ENCODE measurements around the gene ING4. TPM values are rescaled to one million over a fixed set of nuclear protein-coding genes. Genes with fewer than 3 reads are reported as not detected.

ING4 gene
- total RNA-seq, 1 experiment from 2014 or later: 23.0 TPM

GRCh38 chr12:6620885-6621274, 42.0 kb downstream of the ING4 start (continued):
- TF ChIP-seq AFF4 (CRISPR knock-in tag; IDR thresholded peaks at IDR 0.05; ENCODE audit: borderline replicate concordance): no peak
- TF ChIP-seq TEAD1 (CRISPR knock-in tag; IDR thresholded peaks at IDR 0.05): no peak
- TF ChIP-seq MYBL2 (CRISPR knock-in tag; IDR thresholded peaks at IDR 0.05): no peak
- no peak for TF ChIP-seq ZNF396 (CRISPR knock-in tag; IDR thresholded peaks at IDR 0.05; ENCODE audit: borderline replicate concordance)
- TF ChIP-seq E2F1 (CRISPR knock-in tag; IDR thresholded peaks at IDR 0.05): no peak
- no peak for TF ChIP-seq RORB (CRISPR knock-in tag; IDR thresholded peaks at IDR 0.05)
- TF ChIP-seq CREB1 (CRISPR knock-in tag; IDR thresholded peaks at IDR 0.05): no peak
- TF ChIP-seq ZNF317 (CRISPR knock-in tag; IDR thresholded peaks at IDR 0.05; ENCODE audit: borderline replicate concordance, low read depth): no peak
- TF ChIP-seq PRRX2 (CRISPR knock-in tag; IDR thresholded peaks at IDR 0.05): no peak

- ATAC-seq (peak; percentile 87), DNase-seq (ENCODE audit: low spot score) (peak; percentile 88)
- Mint-ChIP-seq H3K27ac (no peak overlapping the region), H3K4me3 (peak overlapping the region; percentile 57), H3K4me1 (peaks cover 6% of the 10 kb centered on the region; the same call in 1 of the 2 replicates), H3K36me3 (no peaks in the 10 kb centered on the region), H3K27me3 (ENCODE audit: low read depth) (peaks cover 34% of the 10 kb centered on the region), H3K9me3 (no peaks in the 10 kb centered on the region)
- CTCF ChIA-PET: interaction anchor here (0.6 to 6.7 kb wide), 49 partner anchors 8 to 313 kb away, joined by 3 to 111 read pairs (median 5); partner anchors contain the start of genes ACRBP, CDCA3, COPS7A and LPAR5
- POLR2A ChIA-PET: interaction anchor here (0.5 to 1.4 kb wide), 5 partner anchors 24 to 252 kb away, joined by 3 to 4 read pairs (median 3); partner anchors contain the start of genes ACRBP and SPSB2
- TF ChIP-seq ZNF138 (CRISPR knock-in tag; conservative IDR thresholded peaks at IDR 0.05): peak; percentile 96
- TF ChIP-seq HMGA2 (CRISPR knock-in tag; IDR thresholded peaks at IDR 0.05): no peak
- TF ChIP-seq ZMAT4 (CRISPR knock-in tag; IDR thresholded peaks at IDR 0.05): no peak
- TF ChIP-seq ZNF425 (CRISPR knock-in tag; conservative IDR thresholded peaks at IDR 0.05): no peak
- peak; percentile 93 for TF ChIP-seq ZBTB21 (CRISPR knock-in tag; IDR thresholded peaks at IDR 0.05; ENCODE audit: borderline replicate concordance)
- 0 out of 2 replicates have a peak, but pooled peaks have one; percentile 78 for TF ChIP-seq E2F4 (CRISPR knock-in tag; IDR thresholded peaks at IDR 0.05; ENCODE audit: borderline replicate concordance, low read depth)
- no peak for TF ChIP-seq PRRX2 (CRISPR knock-in tag; IDR thresholded peaks at IDR 0.05)
- peak; percentile 96 for TF ChIP-seq ZBTB43 (CRISPR knock-in tag; IDR thresholded peaks at IDR 0.05)
- peak; percentile 87; the same call in 1 of the 2 replicates for TF ChIP-seq ATF3 (CRISPR knock-in tag; conservative IDR thresholded peaks at IDR 0.05)
- TF ChIP-seq TCF7 (CRISPR knock-in tag; IDR thresholded peaks at IDR 0.05; ENCODE audit: low read depth): peak; percentile 93; the same call in 1 of the 2 replicates
- TF ChIP-seq PREB (CRISPR knock-in tag; IDR thresholded peaks at IDR 0.05; ENCODE audit: borderline replicate concordance): no peak
- peak; percentile 98 for TF ChIP-seq ETV6 (CRISPR knock-in tag; IDR thresholded peaks at IDR 0.05)
These were observed 42.6 kb downstream of the ING4 start for GRCh38 chr12:6620137-6620884.
